H1 (cell line): ENCODE results near the gene GSDME. TPM values are rescaled to one million over a fixed set of nuclear protein-coding genes. Genes with fewer than 3 reads are reported as not detected.

Source experiments
- CHD7 ChIP-seq: fragments of 300-600 bp; sonication (generic); IDR thresholded peaks from 2 replicates; pipeline ENCODE4 v1.7.1; 2012; ENCODE audit warnings: low read length, moderate library complexity, mild to moderate bottlenecking, inconsistent platforms; ENCODE audit not compliant: insufficient replicate concordance
- NRF1 ChIP-seq: IDR thresholded peaks from 2 replicates; pipeline ENCODE4 v1.6.1; 2011; ENCODE audit warnings: mild to moderate bottlenecking, low read depth, low read length, improper control_type of control experiment
- polyA plus RNA-seq, 7 experiments: library from polyadenylated mRNA; depleted of rRNA in 3 of 7; stranded (reverse) in 5 of 7; unstranded in 2 of 7; fragments of >200 nt in 5 of 7; fragments of 200-250 nt in 2 of 7; gene quantifications; 1 replicate in 5 of 7; 2 replicates in 1 of 7; 4 replicates in 1 of 7; pipeline versions ENCODE4 v1.2.1 to v1.2.3, GENCODE V29; 2011 to 2013; ENCODE audit warnings: missing spikeins in 2 of 7, mixed read lengths in 2 of 7
- total RNA-seq: library from RNA; stranded (reverse); fragmentation: NEBNext Ultra II Directional; extraction: Animal tissue kit (Norgen Biotek cat#: 25700); gene quantifications from 2 replicates; pipeline ENCODE4 v1.2.1, GENCODE V29; 2021
- TF ChIP-seq, protein P1 (sequence below): IDR thresholded peaks from 2 replicates; pipeline ENCODE4 v1.6.1; 2012; ENCODE audit warnings: inconsistent platforms

GSDME gene
- total and polyA plus RNA-seq, 2 of the 8 experiments (the other 6 are each of a cell fraction or from before 2014, with no cell fraction given) = 5.4 to 7.6 TPM

GRCh38 chr7:24698531-24699266 is 58.6 kb downstream of the GSDME start (continued):
- TF ChIP-seq CHD7 (no peak), NRF1 (no peak)
- TF ChIP-seq, protein P1, sequence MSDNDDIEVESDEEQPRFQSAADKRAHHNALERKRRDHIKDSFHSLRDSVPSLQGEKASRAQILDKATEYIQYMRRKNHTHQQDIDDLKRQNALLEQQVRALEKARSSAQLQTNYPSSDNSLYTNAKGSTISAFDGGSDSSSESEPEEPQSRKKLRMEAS = no peak
